B cell (primary cell): ENCODE data around the gene CTDP1. TPM values are rescaled to one million over a fixed set of nuclear protein-coding genes. Genes with fewer than 3 reads are reported as not detected.

Experiments
- ATAC-seq: fragments of 200-7000 bp; cut with Tn5 transposase; one replicate; pipeline ENCODE4 v1.10.0; 2021; ENCODE audit warnings: low read depth, mild to moderate bottlenecking, moderate number of reproducible peaks, moderate library complexity
- CTCF ChIA-PET: fragments of 350-600 bp; sonication (Branson Sonifier 250); formaldehyde crosslinking; loops from one replicate; lab custom pipeline; 2021; ENCODE audit warnings: antibody characterized with exemption, inconsistent platforms; lab: Charles Lee
- POLR2A ChIA-PET: fragments of 350-600 bp; sonication (Branson Sonifier 250); formaldehyde crosslinking; loops from one replicate; lab custom pipeline; 2021; ENCODE audit warnings: antibody characterized with exemption; lab: Charles Lee
- DNase-seq: peaks from one replicate; pipeline ENCODE4 v3.0.0; 2013
- H2AFZ ChIP-seq: 2 replicates; pipeline ENCODE4 v1.6.1; 2012; ENCODE audit warnings: mild to moderate bottlenecking, low read depth, low read length; ENCODE audit not compliant: insufficient read depth, poor library complexity, severe bottlenecking
- H3K27ac ChIP-seq, 2 donors: 1 replicate in 1 of 2; 2 replicates in 1 of 2; pipeline ENCODE4 v1.5.1; 2012 to 2013; ENCODE audit warnings: low read length in 2 of 2, mild to moderate bottlenecking in 2 of 2, moderate library complexity in 1 of 2
- H3K27me3 ChIP-seq, 4 experiments: fragments of 200-600 bp in 1 of 4; sonication (generic) in 1 of 4; replicated peaks in 1 of 4; 1 replicate in 2 of 4; 2 replicates in 2 of 4; pipeline versions ENCODE4 v1.6.1 to v1.7.0; 2013 to 2016; ENCODE audit warnings: low read length in 3 of 4, mild to moderate bottlenecking in 2 of 4, mixed read lengths in 1 of 4, moderate library complexity in 1 of 4; ENCODE audit not compliant: insufficient read depth in 4 of 4, control insufficient read depth in 3 of 4; ENCODE audit errors: control extremely low read depth in 1 of 4
- H3K36me3 ChIP-seq, 2 experiments: replicated peaks in 1 of 2; 1 replicate in 1 of 2; 2 replicates in 1 of 2; pipeline versions ENCODE4 v1.6.1 to v1.7.1; 2013; ENCODE audit warnings: low read length in 1 of 2; ENCODE audit not compliant: insufficient read depth in 2 of 2, control insufficient read depth in 1 of 2; ENCODE audit errors: control extremely low read depth in 1 of 2, extremely low read depth in 1 of 2
- H3K4me1 ChIP-seq, 2 donors: fragments of 200-600 bp in 1 of 2; sonication (generic) in 1 of 2; 1 replicate in 1 of 2; 2 replicates in 1 of 2; pipeline versions ENCODE4 v1.5.1 to v1.6.1; 2013 to 2017; ENCODE audit warnings: low read length in 2 of 2; ENCODE audit not compliant: control insufficient read depth in 2 of 2, insufficient read depth in 2 of 2
- H3K4me2 ChIP-seq: replicated peaks from 2 replicates; pipeline ENCODE3; 2012; ENCODE audit warnings: mild to moderate bottlenecking, low read depth, low read length; ENCODE audit not compliant: poor library complexity, severe bottlenecking
- H3K4me3 ChIP-seq, 5 experiments: fragments of 200-600 bp in 1 of 5; sonication (generic) in 1 of 5; 1 replicate in 3 of 5; 2 replicates in 2 of 5; pipeline versions ENCODE4 v1.5.1 to v1.7.0; 2011 to 2016; ENCODE audit warnings: low read length in 4 of 5, mild to moderate bottlenecking in 4 of 5, low read depth in 2 of 5, control low read depth in 1 of 5, moderate library complexity in 1 of 5; ENCODE audit not compliant: insufficient read depth in 1 of 5; ENCODE audit errors: control extremely low read depth in 1 of 5, extremely low read depth in 1 of 5
- H3K79me2 ChIP-seq: fragments of 200-600 bp; sonication (generic); one replicate; pipeline ENCODE4 v1.6.0; 2016; ENCODE audit warnings: low read length; ENCODE audit not compliant: control insufficient read depth, insufficient read depth
- H3K9ac ChIP-seq: fragments of 200-600 bp; sonication (generic); 2 replicates; pipeline ENCODE4 v1.6.1; 2017; ENCODE audit warnings: mild to moderate bottlenecking, low read length, moderate library complexity
- H3K9me3 ChIP-seq, 3 donors: one replicate each; pipeline versions ENCODE4 v1.6.1 to v1.7.1; 2013; ENCODE audit warnings: low read length in 2 of 3; ENCODE audit not compliant: control insufficient read depth in 2 of 3, insufficient read depth in 1 of 3; ENCODE audit errors: control extremely low read depth in 1 of 3
- H4K20me1 ChIP-seq: 2 replicates; pipeline ENCODE4 v1.6.0; 2012; ENCODE audit warnings: mild to moderate bottlenecking, low read length; ENCODE audit not compliant: insufficient read depth, control insufficient read depth, poor library complexity, severe bottlenecking
- H3K27ac Mint-ChIP-seq: one replicate; pipeline ENCODE4 v1.8.0; 2021; ENCODE audit warnings: mixed read lengths
- H3K27me3 Mint-ChIP-seq: one replicate; pipeline ENCODE4 v1.8.0; 2021; ENCODE audit warnings: mixed read lengths
- H3K4me1 Mint-ChIP-seq: one replicate; pipeline ENCODE4 v1.8.0; 2021; ENCODE audit warnings: mixed read lengths
- H3K4me3 Mint-ChIP-seq: one replicate; pipeline ENCODE4 v1.8.0; 2021; ENCODE audit warnings: mixed read lengths
- H3K9me3 Mint-ChIP-seq: one replicate; pipeline ENCODE4 v1.8.0; 2022; ENCODE audit warnings: mixed read lengths; ENCODE audit not compliant: insufficient read depth
- CTCF ChIP-seq: fragments of 200-600 bp; IDR thresholded peaks from one replicate; pipeline ENCODE4 v1.8.0; 2022; ENCODE audit warnings: antibody characterized with exemption, mild to moderate bottlenecking
- EZH2 ChIP-seq: IDR thresholded peaks from 2 replicates; pipeline ENCODE4 v1.6.1; 2012; ENCODE audit warnings: borderline replicate concordance, low read depth, mild to moderate bottlenecking, moderate library complexity, low read length; ENCODE audit not compliant: insufficient read depth, poor library complexity, severe bottlenecking
- WGBS: methylation state at CpG from one replicate; pipeline ENCODE4 v1.1.5; 2013; ENCODE audit warnings: missing lambda C conversion rate; ENCODE audit not compliant: insufficient coverage; 5-methylcytosine and 5-hydroxymethylcytosine counted together
- intact Hi-C: fragments of 100-400 bp; cut with micrococcal nuclease; formaldehyde crosslinking; loops from one replicate; pipeline ENCODE4 v1.10.0; 2022
- polyA plus RNA-seq: library from polyadenylated mRNA; depleted of rRNA; stranded (reverse); fragments of >200 nt; gene quantifications from 2 replicates; pipeline ENCODE4 v1.2.3, GENCODE V29; 2012
- total RNA-seq, 2 donors: library from RNA; stranded (reverse); fragments of 120-200 nt in 1 of 2; gene quantifications; 1 replicate in 1 of 2; 2 replicates in 1 of 2; pipeline versions ENCODE4 v1.2.3 to v1.2.4, GENCODE V29; 2013 to 2022

The CTDP1 gene
- total and polyA plus RNA-seq, 2 donors (not counting 1 experiment from before 2014, with no cell fraction given) = 14.3 to 33.3 TPM

GRCh38 chr18:79788734-79789085 is 109.1 kb downstream of the CTDP1 start:
- Mint-ChIP-seq H3K4me1 (peaks cover 28% of the 10 kb centered on the region), H3K27me3 (peaks cover 65% of the 10 kb centered on the region), H3K27ac (no peak overlapping the region), H3K9me3 (no peaks in the 10 kb centered on the region), H3K4me3 (peak overlapping the region; percentile 37)
- no peaks in the 10 kb centered on the region for H4K20me1 ChIP-seq
- no peak overlapping the region for H3K9ac ChIP-seq
- peaks cover 29 to 38% of the 10 kb centered on the region in 2 donors for H3K4me1 ChIP-seq
- WGBS = 82% methylated on average over 27 of the region's 27 CpGs
- H3K36me3 ChIP-seq = no peaks in the 10 kb centered on the region
- peak overlapping the region; percentile 70 for H3K4me2 ChIP-seq
- POLR2A ChIA-PET = no interaction called here
- no peak for TF ChIP-seq CTCF
- TF ChIP-seq EZH2 = no peak
- H3K79me2 ChIP-seq = no peaks in the 10 kb centered on the region
- CTCF ChIA-PET = no interaction called here
- H2AFZ ChIP-seq = no peak overlapping the region
- intact Hi-C loops = no loop called here
- H3K27me3 ChIP-seq = peaks cover 0 to 71% (median 27%) of the 10 kb centered on the region in 4 experiments
- ATAC-seq (no peak), DNase-seq (no peak)
- H3K9me3 ChIP-seq = peaks cover 0 to 34% (median 0%) of the 10 kb centered on the region in 3 donors
- no peak overlapping the region for H3K4me3 ChIP-seq
- no peak overlapping the region for H3K27ac ChIP-seq

GRCh38 chr18:79789091-79789891 is 109.7 kb downstream of the CTDP1 start:
- TF ChIP-seq CTCF = no peak
- CTCF ChIA-PET = no interaction called here

More at GRCh38 chr18:79789091-79789891, 109.7 kb downstream of the CTDP1 start:
- H3K27me3 Mint-ChIP-seq = peaks cover 59% of the 10 kb centered on the region
- no peak for DNase-seq
- Histone ChIP-seq H3K9ac (no peak overlapping the region), H3K4me2 (no peak overlapping the region), H3K27me3 (peaks cover 0 to 68% (median 27%) of the 10 kb centered on the region in 4 experiments), H4K20me1 (no peaks in the 10 kb centered on the region), H3K27ac (no peak overlapping the region), H3K79me2 (no peaks in the 10 kb centered on the region), H3K4me3 (no peak overlapping the region), H3K4me1 (peaks cover 29 to 38% of the 10 kb centered on the region in 2 donors), H3K9me3 (peaks cover 0 to 30% (median 0%) of the 10 kb centered on the region in 3 donors), H3K36me3 (no peaks in the 10 kb centered on the region), H2AFZ (no peak overlapping the region)
- H3K27ac Mint-ChIP-seq = no peak overlapping the region
- POLR2A ChIA-PET = no interaction called here
- no peaks in the 10 kb centered on the region for H3K9me3 Mint-ChIP-seq
- peak overlapping the region; percentile 37 for H3K4me3 Mint-ChIP-seq
- intact Hi-C loops = no loop called here
- H3K4me1 Mint-ChIP-seq = peaks cover 28% of the 10 kb centered on the region
- WGBS = 96% methylated on average over 54 of the region's 54 CpGs
- no peak for ATAC-seq
